Spleen (tissue), 7 donors: ENCODE measurements around the gene QKI.

ENCODE experiments used
- POLR2A ChIP-seq, 3 donors: fragments of 450-650 bp; IDR thresholded peaks; one replicate each; pipeline ENCODE4 v1.5.1; 2017; ENCODE audit warnings: antibody characterized with exemption in 3 of 3, mild to moderate bottlenecking in 1 of 3
- POLR2AphosphoS5 ChIP-seq, 3 donors: sonication (generic); formaldehyde crosslinking; IDR thresholded peaks; one replicate each; pipeline ENCODE4 v1.5.1; 2017; ENCODE audit warnings: antibody characterized with exemption in 3 of 3
- TF ChIP-seq, protein P1 (sequence below), 11 experiments: fragments of 200-600 bp in 7 of 11; fragments of 450-650 bp in 4 of 11; sonication (generic) in 4 of 11; IDR thresholded peaks in 8 of 11; conservative IDR thresholded peaks in 3 of 11; 1 replicate in 7 of 11; 2 replicates in 4 of 11; pipeline versions ENCODE4 v1.4.0 to v1.8.0; 2016 to 2021; ENCODE audit warnings: antibody characterized with exemption in 11 of 11, inconsistent platforms in 4 of 11, mild to moderate bottlenecking in 1 of 11
- donor health status: DM: no; HTN: no; CAD: no; lungs with moderate emphysema.
- donor health status: DM: no; HTN: no; CAD: no.
- donor health status: DM: no; HTN: no; CAD: no.

DNA sequence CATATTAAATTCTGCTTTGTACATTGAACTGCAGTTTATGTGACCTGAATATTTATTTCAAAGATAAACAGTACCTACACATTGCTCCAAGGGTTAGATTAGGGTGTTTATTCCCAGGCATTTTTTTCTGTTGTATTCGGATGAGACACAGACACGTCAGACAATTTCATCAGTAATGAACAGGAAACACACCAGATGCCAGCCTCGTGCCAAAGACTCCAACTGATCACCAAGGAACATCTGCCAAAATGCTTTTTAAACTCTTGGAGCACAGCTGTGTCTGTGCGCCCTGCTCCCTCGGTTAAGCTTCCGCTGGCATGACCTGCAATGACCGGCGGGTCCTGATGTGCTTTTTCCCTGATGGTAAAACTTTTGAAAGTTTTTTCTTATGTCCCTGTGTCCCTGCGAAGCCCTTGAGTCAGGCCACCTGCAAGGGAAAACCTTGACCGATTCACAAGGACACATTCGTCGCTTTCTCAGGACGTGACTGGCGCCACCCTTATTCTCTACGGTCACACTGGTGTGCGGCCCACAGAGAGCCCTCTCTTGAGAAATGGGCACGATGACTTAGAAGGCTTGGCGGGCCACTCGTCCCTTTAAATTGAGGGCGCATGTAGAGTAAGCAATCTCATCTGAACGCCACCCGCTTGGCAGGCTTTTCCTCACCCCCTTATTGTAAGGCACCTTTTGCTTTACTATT lies 173.9 kb downstream of the QKI start:
- TF ChIP-seq, protein P1, sequence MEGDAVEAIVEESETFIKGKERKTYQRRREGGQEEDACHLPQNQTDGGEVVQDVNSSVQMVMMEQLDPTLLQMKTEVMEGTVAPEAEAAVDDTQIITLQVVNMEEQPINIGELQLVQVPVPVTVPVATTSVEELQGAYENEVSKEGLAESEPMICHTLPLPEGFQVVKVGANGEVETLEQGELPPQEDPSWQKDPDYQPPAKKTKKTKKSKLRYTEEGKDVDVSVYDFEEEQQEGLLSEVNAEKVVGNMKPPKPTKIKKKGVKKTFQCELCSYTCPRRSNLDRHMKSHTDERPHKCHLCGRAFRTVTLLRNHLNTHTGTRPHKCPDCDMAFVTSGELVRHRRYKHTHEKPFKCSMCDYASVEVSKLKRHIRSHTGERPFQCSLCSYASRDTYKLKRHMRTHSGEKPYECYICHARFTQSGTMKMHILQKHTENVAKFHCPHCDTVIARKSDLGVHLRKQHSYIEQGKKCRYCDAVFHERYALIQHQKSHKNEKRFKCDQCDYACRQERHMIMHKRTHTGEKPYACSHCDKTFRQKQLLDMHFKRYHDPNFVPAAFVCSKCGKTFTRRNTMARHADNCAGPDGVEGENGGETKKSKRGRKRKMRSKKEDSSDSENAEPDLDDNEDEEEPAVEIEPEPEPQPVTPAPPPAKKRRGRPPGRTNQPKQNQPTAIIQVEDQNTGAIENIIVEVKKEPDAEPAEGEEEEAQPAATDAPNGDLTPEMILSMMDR (IDR thresholded peaks at IDR 0.05 in 8 of 11, conservative IDR thresholded peaks at IDR 0.05 in 3 of 11) = no peak
- TF ChIP-seq POLR2AphosphoS5 (IDR thresholded peaks at IDR 0.05) (no peak), POLR2A (IDR thresholded peaks at IDR 0.05) (no peak)
